Activated CD4-positive, CD25-positive, alpha-beta regulatory T cell treated with anti-CD3 and anti-CD28 coated beads, Interleukin-2, amount 50 U/mL, for 24 hours (primary cell): ENCODE measurements around the gene FXR1.
"Not testable (repeated sequence)": the region's sequence is repeated elsewhere in the genome, so short reads cannot be mapped to it uniquely, and the experiment has no call there.

Experiments
- ATAC-seq, 2 donors: fragments of 150-1000 bp; cut with Tn5 transposase; one replicate each; pipeline ENCODE4 v1.10.0; 2021; ENCODE audit warnings: mild to moderate bottlenecking in 1 of 2, moderate library complexity in 1 of 2

Gene FXR1

GRCh38 chr3:180940826-180941225 lies 28.4 kb downstream of the FXR1 start:
- no peak for ATAC-seq

GRCh38 chr3:180947761-180948390 lies 35.4 kb downstream of the FXR1 start:
- ATAC-seq = no peak

- ATAC-seq = peak; percentile 72 to 73
Measured at GRCh38 chr3:180959691-180960090, 47.2 kb downstream of the FXR1 start.

- no peak for ATAC-seq
Measured at GRCh38 chr3:180961087-180961486, 48.6 kb downstream of the FXR1 start.

- ATAC-seq = no peak
Measured at GRCh38 chr3:180961552-180961951, 49.1 kb downstream of the FXR1 start.

- no peak for ATAC-seq
Measured at GRCh38 chr3:180962530-180962929, 50.1 kb downstream of the FXR1 start.

- ATAC-seq = no peak
Measured at GRCh38 chr3:180970931-180971330, 58.5 kb downstream of the FXR1 start.

GRCh38 chr3:180973543-180973942 lies 61.1 kb downstream of the FXR1 start:
- no peak for ATAC-seq

GRCh38 chr3:180974286-180974685 lies 61.8 kb downstream of the FXR1 start:
- ATAC-seq = no peak

- ATAC-seq = no peak
Measured at GRCh38 chr3:180977498-180977897, 65.0 kb downstream of the FXR1 start.

GRCh38 chr3:180979961-180980360 lies 67.5 kb downstream of the FXR1 start:
- no peak for ATAC-seq

- peak in 1 of 2 donors; percentile 48 for ATAC-seq
Measured at GRCh38 chr3:180980611-180981010, 68.1 kb downstream of the FXR1 start.

- ATAC-seq = no peak
Measured at GRCh38 chr3:180981912-180982311, 69.4 kb downstream of the FXR1 start.

GRCh38 chr3:180983136-180983535 lies 70.7 kb downstream of the FXR1 start:
- ATAC-seq = no peak

- not testable (repeated sequence) for ATAC-seq
Measured at GRCh38 chr3:180986366-180986765, 73.9 kb downstream of the FXR1 start.

- ATAC-seq = no peak
Measured at GRCh38 chr3:180987344-180987743, 74.9 kb downstream of the FXR1 start.

GRCh38 chr3:180989291-180990163 lies 77.1 kb downstream of the FXR1 start, which contains the start of gene DNAJC19:
Gene DNAJC19 (minus strand): TSS chr3:180989736. CDS start chr3:180989602, 134 bp downstream.
- ATAC-seq = peak; percentile 94 to 96

- ATAC-seq = no peak
Measured at GRCh38 chr3:180990505-180990904, 78.0 kb downstream of the FXR1 start.

GRCh38 chr3:180996415-180996932 lies 84.0 kb downstream of the FXR1 start:
- ATAC-seq = no peak

GRCh38 chr3:181002331-181002730 lies 89.9 kb downstream of the FXR1 start:
- ATAC-seq = not testable (repeated sequence)

GRCh38 chr3:181003469-181003868 lies 91.0 kb downstream of the FXR1 start:
- not testable (repeated sequence) for ATAC-seq

- ATAC-seq = no peak
Measured at GRCh38 chr3:181006541-181006940, 94.1 kb downstream of the FXR1 start.

- ATAC-seq = no peak
Measured at GRCh38 chr3:181007262-181007661, 94.8 kb downstream of the FXR1 start.

- no peak for ATAC-seq
Measured at GRCh38 chr3:181008796-181009195, 96.3 kb downstream of the FXR1 start.
